Glutamatergic neuron (in vitro differentiated cells): Measurements from ENCODE around the gene TMEM154. TPM values are rescaled to one million over a fixed set of nuclear protein-coding genes. Genes with fewer than 3 reads are reported as not detected.

Experiments
- DNase-seq: peaks from one replicate; pipeline ENCODE4 v3.0.0; 2022
- H3K27ac Mint-ChIP-seq: one replicate; pipeline ENCODE4 v1.8.0; 2020; ENCODE audit warnings: mild to moderate bottlenecking, mixed read lengths, inconsistent platforms; ENCODE audit not compliant: unreplicated experiment
- H3K27me3 Mint-ChIP-seq: one replicate; pipeline ENCODE4 v1.8.0; 2020; ENCODE audit warnings: mild to moderate bottlenecking, moderate library complexity, mixed read lengths, inconsistent platforms; ENCODE audit not compliant: unreplicated experiment
- H3K36me3 Mint-ChIP-seq: one replicate; pipeline ENCODE4 v1.8.0; 2020; ENCODE audit warnings: mild to moderate bottlenecking, mixed read lengths, inconsistent platforms; ENCODE audit not compliant: unreplicated experiment
- H3K4me1 Mint-ChIP-seq: one replicate; pipeline ENCODE4 v1.8.0; 2020; ENCODE audit warnings: mild to moderate bottlenecking, low read depth, mixed read lengths, inconsistent platforms; ENCODE audit not compliant: unreplicated experiment
- H3K4me3 Mint-ChIP-seq: one replicate; pipeline ENCODE4 v1.8.0; 2020; ENCODE audit warnings: mild to moderate bottlenecking, mixed read lengths, inconsistent platforms; ENCODE audit not compliant: unreplicated experiment
- H3K9me3 Mint-ChIP-seq: one replicate; pipeline ENCODE4 v1.8.0; 2020; ENCODE audit warnings: mild to moderate bottlenecking, moderate library complexity, mixed read lengths, inconsistent platforms; ENCODE audit not compliant: unreplicated experiment
- total RNA-seq: library from RNA; stranded (reverse); fragmentation: NEBNext Ultra II Directional; extraction: Animal tissue kit (Norgen Biotek cat#: 25700); gene quantifications from one replicate; pipeline ENCODE4 v1.2.1, GENCODE V29; 2021; ENCODE audit not compliant: unreplicated experiment
- TF ChIP-seq, protein P1 (sequence below): fragments of 200-600 bp; sonication (generic); IDR thresholded peaks from one replicate; pipeline ENCODE4 v1.5.0; 2021; ENCODE audit not compliant: partially characterized antibody, unreplicated experiment

The TMEM154 gene
- total RNA-seq, 1 donor from 2014 or later: 0.22 TPM

DNA sequence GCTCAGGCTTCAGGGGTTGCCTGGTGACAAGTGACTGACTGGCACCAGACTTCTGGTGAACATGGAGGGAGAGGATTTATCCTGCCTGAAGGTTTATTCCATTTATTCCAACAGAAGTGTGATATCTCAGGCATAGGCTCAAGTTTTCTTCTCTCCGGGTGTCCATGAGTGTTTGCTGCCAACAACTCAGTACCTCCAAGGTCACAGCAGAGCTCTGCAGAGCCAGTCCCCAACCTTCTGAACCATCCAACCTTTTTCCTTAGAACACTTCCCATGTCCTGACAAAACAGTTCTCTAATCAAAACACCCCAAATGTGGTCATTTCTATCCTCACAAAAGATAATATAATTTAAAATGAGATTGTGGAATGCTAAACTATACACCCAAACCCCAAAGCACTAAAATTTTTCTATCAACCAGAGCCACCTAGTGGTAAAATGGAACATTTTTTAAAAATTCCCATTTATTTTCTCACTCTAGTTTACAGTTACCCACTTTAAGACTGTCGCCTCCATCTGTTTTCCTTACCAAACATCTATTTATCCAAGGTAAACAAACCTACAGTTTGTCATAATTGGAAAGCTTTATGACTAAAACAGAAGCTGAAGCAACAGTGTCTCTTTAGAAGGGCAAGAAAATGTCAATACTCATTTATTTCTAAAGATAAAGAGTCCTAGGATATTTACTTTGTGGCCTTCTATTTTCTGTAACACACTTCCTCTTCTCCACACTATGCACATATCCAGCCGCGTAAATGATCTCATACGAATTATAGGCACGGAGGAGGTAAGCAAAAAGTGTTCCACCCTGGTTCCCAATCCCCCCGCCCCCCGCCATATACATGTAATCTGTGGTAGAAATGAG lies 39.5 kb downstream of the TMEM154 start:
- no peaks in the 10 kb centered on the region for H3K27me3 Mint-ChIP-seq
- no peak overlapping the region for H3K27ac Mint-ChIP-seq
- TF ChIP-seq, protein P1, sequence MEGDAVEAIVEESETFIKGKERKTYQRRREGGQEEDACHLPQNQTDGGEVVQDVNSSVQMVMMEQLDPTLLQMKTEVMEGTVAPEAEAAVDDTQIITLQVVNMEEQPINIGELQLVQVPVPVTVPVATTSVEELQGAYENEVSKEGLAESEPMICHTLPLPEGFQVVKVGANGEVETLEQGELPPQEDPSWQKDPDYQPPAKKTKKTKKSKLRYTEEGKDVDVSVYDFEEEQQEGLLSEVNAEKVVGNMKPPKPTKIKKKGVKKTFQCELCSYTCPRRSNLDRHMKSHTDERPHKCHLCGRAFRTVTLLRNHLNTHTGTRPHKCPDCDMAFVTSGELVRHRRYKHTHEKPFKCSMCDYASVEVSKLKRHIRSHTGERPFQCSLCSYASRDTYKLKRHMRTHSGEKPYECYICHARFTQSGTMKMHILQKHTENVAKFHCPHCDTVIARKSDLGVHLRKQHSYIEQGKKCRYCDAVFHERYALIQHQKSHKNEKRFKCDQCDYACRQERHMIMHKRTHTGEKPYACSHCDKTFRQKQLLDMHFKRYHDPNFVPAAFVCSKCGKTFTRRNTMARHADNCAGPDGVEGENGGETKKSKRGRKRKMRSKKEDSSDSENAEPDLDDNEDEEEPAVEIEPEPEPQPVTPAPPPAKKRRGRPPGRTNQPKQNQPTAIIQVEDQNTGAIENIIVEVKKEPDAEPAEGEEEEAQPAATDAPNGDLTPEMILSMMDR: peak; percentile 85
- H3K4me3 Mint-ChIP-seq: no peak overlapping the region
- no peaks in the 10 kb centered on the region for H3K36me3 Mint-ChIP-seq
- no peak for DNase-seq
- peaks cover 3% of the 10 kb centered on the region for H3K4me1 Mint-ChIP-seq
- H3K9me3 Mint-ChIP-seq: peaks cover 1% of the 10 kb centered on the region

DNA sequence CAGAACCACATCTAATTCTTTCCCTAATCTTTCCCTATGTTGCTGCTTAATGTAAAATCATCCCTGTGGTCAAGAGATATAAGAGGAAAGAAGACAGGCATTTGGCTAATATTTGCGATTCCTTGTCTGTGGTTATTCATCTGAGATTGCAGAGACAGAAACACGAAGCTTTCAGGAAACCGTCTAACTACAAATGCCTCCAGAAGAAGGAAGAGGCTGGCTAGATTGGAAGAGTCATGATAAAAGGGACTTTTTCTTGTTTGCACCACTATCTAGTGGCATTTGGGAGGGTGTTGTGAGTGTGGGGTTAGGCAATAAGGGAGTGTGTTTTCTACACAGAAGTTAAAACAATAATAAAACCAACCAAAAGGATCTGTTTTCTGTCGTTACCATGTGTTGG lies 43.9 kb downstream of the TMEM154 start:
- Mint-ChIP-seq H3K27me3 (no peaks in the 10 kb centered on the region), H3K4me1 (peaks cover 1% of the 10 kb centered on the region), H3K27ac (no peak overlapping the region), H3K9me3 (peaks cover 1% of the 10 kb centered on the region), H3K36me3 (no peaks in the 10 kb centered on the region), H3K4me3 (no peak overlapping the region)
- TF ChIP-seq, protein P1: no peak
- DNase-seq: no peak

DNA sequence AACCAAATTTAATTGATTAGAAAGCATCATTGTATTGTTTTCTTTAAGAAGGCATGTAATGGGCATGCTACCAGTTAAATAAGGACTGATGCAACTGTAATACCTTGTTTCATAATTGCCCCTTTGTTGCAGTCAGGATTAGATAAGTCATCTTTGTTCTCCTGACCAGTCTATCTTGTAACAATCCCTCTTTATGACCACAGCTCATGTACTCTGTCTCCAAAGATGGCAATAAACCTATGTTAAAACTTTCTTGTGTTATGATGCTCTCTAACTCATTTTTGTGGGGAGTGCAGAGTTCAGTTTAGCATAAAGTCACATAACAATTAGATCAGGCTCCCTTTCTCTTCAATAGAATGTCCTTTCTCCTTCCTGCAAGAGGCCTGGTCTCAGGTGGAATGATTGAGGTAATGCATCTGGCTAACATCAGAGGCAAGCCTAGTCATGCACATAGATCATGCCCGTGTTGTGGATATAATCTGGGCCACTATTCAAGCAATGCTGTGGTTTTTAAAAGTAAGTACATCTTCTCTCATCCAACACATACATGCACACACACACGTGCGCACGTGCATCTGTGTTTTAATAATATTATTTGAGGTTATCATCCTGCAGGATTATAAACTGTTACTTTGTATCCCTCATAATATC lies 45.6 kb downstream of the TMEM154 start:
- Mint-ChIP-seq H3K27me3 (peaks cover 3% of the 10 kb centered on the region), H3K27ac (no peak overlapping the region), H3K4me1 (peaks cover 1% of the 10 kb centered on the region), H3K4me3 (no peak overlapping the region), H3K9me3 (peaks cover 1% of the 10 kb centered on the region), H3K36me3 (no peaks in the 10 kb centered on the region)
- TF ChIP-seq, protein P1: no peak
- DNase-seq: no peak

DNA sequence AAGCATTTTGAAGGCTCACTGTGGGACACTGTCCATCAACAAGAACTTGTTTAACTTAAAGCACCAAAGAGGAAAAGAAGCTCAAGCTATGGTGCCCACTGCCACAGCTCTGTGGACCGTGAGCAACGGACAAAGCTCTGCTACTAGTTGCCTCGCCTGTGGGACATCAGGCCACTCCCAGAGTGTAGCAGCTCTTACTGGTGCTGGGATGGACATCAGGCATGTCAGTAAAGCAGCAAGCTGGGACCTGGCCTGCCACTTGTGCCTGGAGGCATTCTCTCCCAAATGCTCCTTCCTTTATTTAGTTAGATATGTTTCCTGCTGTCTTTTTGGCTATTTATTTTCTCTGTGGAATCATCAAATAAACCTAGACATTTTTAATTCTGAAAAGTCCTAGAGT lies 46.7 kb downstream of the TMEM154 start:
- Mint-ChIP-seq H3K36me3 (no peaks in the 10 kb centered on the region), H3K27me3 (peaks cover 3% of the 10 kb centered on the region), H3K27ac (no peak overlapping the region), H3K4me1 (peaks cover 1% of the 10 kb centered on the region), H3K9me3 (peaks cover under 1% of the 10 kb centered on the region), H3K4me3 (no peak overlapping the region)
- TF ChIP-seq, protein P1: no peak
- no peak for DNase-seq

DNA sequence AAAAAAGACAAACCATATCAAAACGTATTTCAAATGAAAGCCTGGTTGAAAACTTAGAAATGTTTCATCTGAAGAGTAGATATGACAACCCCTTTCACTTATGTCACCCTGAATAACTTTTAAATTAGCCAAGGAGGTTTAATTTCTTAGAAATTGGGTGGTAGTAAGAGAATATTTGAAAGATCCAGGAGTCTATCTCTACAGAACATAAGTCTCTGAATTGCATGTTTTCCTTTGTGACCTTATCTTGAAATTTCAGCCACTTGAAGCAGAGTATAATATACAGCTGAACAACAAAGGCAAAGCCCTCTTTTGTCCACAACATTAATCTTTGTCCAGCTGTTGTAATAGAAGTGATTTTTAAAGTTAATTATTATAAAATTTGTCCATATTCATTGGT lies 49.5 kb downstream of the TMEM154 start:
- no peak for DNase-seq
- H3K36me3 Mint-ChIP-seq: no peaks in the 10 kb centered on the region
- no peaks in the 10 kb centered on the region for H3K9me3 Mint-ChIP-seq
- no peak overlapping the region for H3K4me3 Mint-ChIP-seq
- peaks cover 1% of the 10 kb centered on the region for H3K4me1 Mint-ChIP-seq
- TF ChIP-seq, protein P1: no peak
- H3K27me3 Mint-ChIP-seq: peaks cover 3% of the 10 kb centered on the region
- no peak overlapping the region for H3K27ac Mint-ChIP-seq
